ENCODE data around the gene ISYNA1. TPM values are rescaled to one million over a fixed set of nuclear protein-coding genes. Genes with fewer than 3 reads are reported as not detected.

Gene ISYNA1
- total and polyA plus RNA-seq, 2 of the 4 experiments (the other 2 are of a cell fraction), result 3.4 to 24.7 TPM

DNA sequence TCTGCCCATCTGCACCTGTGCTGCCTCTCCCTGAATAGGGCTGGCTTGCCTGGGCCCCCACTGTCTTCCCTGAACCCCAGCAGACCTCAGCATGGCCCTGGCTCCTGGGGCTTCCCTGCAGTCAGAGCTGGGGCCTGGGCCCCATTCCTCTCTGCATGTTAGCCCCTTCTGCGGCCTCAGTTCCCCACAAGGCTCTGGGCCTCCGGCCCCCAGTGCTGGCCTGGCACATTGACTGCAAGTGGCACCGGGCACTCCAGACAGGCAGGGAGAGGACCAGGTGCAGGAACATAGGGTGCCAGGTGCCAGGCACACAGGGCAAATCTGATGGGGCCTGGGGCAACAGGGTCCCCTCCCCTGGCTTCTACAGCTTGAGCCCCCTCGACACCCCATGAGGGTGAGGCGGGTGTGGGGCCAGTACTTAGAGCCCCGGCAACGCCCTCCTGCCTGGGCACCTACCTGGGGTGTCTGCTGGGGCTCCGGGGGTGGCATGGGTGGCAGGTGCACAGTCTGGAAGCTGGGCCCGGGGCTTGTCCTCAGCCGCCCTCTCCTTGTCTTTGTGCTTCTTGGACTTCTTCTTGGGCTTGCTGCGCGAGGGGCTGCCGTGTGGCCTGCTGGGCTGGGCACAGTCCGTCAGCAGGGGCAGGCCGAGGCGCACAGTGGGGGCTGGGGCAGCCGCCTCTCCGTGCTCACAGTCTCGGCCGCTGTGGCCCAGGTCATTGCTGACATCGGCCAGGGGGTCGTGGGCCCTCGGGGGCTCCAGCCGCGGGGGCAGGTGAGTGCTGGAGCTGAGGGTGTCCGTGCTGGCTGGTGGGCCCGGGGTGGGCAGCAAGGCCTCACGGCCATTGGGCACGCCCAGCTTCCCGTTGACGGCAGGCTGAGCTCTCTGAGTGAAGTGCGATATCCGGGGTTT lies 12.3 kb upstream of the ISYNA1 start:
- Histone ChIP-seq H2AK9ac (replicated peaks; ENCODE audit: low read depth, low read length, poor library complexity) (peak overlapping the region; percentile 91), H3K27me3 (ENCODE audit: control insufficient read depth, insufficient read depth, low read length) (no peaks in the 10 kb centered on the region), H2AFZ (replicated peaks; ENCODE audit: low read length, poor library complexity) (no peak overlapping the region), H3K27ac (ENCODE audit: insufficient read depth, low read length) (no peak overlapping the region), H4K5ac (ENCODE audit: low read depth, low read length) (no peak overlapping the region), H3K9me3 (ENCODE audit: control insufficient read depth, insufficient read depth, low read length) (no peaks in the 10 kb centered on the region), H3K4ac (ENCODE audit: low read depth, low read length) (no peak overlapping the region), H3K14ac (replicated peaks; ENCODE audit: low read depth, low read length) (no peak overlapping the region), H3K18ac (ENCODE audit: low read depth, low read length) (no peak overlapping the region), H3K4me1 (ENCODE audit: control insufficient read depth, insufficient read depth, low read length) (peaks cover 13% of the 10 kb centered on the region), H4K91ac (ENCODE audit: insufficient read depth, low read depth, low read length) (no peak overlapping the region), H3K4me2 (ENCODE audit: low read depth, low read length) (no peak overlapping the region), H4K8ac (ENCODE audit: low read depth in 2 of 2, low read length in 2 of 2) (no peak overlapping the region), H3K79me1 (ENCODE audit: low read depth in 1 of 2, low read length in 2 of 2) (peaks cover 17 to 62% of the 10 kb centered on the region in 2 experiments), H2AK5ac (ENCODE audit: low read depth, low read length) (no peak overlapping the region), H2BK5ac (ENCODE audit: low read depth, low read length, poor library complexity, severe bottlenecking) (no peak overlapping the region), H4K20me1 (ENCODE audit: insufficient read depth, low read length) (peaks cover 64% of the 10 kb centered on the region), H3K56ac (ENCODE audit: extremely low read depth, insufficient read depth, low read length) (no peak overlapping the region), H3K9me1 (ENCODE audit: insufficient read depth, low read length) (0 out of 2 replicates have a peak, but pooled peaks cover 5% of the 10 kb centered on the region), H2BK20ac (ENCODE audit: low read depth, low read length) (no peak overlapping the region), H3K9ac (ENCODE audit: low read depth, low read length) (no peak overlapping the region), H3K36me3 (ENCODE audit: control insufficient read depth, insufficient read depth, low read length) (peaks cover 53% of the 10 kb centered on the region), H3K4me3 (ENCODE audit: insufficient read depth, low read depth, low read length) (no peak overlapping the region), H2BK120ac (ENCODE audit: low read depth, low read length) (no peak overlapping the region), H2BK15ac (ENCODE audit: low read depth, low read length) (no peak overlapping the region), H3K23ac (ENCODE audit: low read depth, low read length) (no peak overlapping the region)
- DNase-seq, result no peak
- WGBS, 2 experiments (ENCODE audit: extremely low coverage in 2 of 2, insufficient read length in 1 of 2), result 90% methylated on average over 14 of the region's 33 CpGs; no CpG with 5 or more reads in 1 of the 2 experiments
- CTCF ChIA-PET, result interaction anchor here (3.5 kb wide), 1 partner anchor 13 kb away, joined by 21 read pairs; no protein-coding TSS in a partner anchor
- ATAC-seq (ENCODE audit: low read depth), result no peak
- TF ChIP-seq, protein P1, sequence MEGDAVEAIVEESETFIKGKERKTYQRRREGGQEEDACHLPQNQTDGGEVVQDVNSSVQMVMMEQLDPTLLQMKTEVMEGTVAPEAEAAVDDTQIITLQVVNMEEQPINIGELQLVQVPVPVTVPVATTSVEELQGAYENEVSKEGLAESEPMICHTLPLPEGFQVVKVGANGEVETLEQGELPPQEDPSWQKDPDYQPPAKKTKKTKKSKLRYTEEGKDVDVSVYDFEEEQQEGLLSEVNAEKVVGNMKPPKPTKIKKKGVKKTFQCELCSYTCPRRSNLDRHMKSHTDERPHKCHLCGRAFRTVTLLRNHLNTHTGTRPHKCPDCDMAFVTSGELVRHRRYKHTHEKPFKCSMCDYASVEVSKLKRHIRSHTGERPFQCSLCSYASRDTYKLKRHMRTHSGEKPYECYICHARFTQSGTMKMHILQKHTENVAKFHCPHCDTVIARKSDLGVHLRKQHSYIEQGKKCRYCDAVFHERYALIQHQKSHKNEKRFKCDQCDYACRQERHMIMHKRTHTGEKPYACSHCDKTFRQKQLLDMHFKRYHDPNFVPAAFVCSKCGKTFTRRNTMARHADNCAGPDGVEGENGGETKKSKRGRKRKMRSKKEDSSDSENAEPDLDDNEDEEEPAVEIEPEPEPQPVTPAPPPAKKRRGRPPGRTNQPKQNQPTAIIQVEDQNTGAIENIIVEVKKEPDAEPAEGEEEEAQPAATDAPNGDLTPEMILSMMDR (conservative IDR thresholded peaks at IDR 0.05; ENCODE audit: low read depth, low read length), result no peak
- TF ChIP-seq SMC3 (IDR thresholded peaks at IDR 0.05; ENCODE audit: low read depth, low read length), result no peak
- TF ChIP-seq CEBPB (IDR thresholded peaks at IDR 0.05; ENCODE audit: low read depth, low read length), result no peak
- no peak for TF ChIP-seq MAFK (IDR thresholded peaks at IDR 0.05; ENCODE audit: low read depth, low read length)
- no peak for TF ChIP-seq CHD1 (IDR thresholded peaks at IDR 0.05; ENCODE audit: low read depth, low read length)
- TF ChIP-seq, protein P2, sequence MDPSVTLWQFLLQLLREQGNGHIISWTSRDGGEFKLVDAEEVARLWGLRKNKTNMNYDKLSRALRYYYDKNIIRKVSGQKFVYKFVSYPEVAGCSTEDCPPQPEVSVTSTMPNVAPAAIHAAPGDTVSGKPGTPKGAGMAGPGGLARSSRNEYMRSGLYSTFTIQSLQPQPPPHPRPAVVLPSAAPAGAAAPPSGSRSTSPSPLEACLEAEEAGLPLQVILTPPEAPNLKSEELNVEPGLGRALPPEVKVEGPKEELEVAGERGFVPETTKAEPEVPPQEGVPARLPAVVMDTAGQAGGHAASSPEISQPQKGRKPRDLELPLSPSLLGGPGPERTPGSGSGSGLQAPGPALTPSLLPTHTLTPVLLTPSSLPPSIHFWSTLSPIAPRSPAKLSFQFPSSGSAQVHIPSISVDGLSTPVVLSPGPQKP (IDR thresholded peaks at IDR 0.05; ENCODE audit: borderline replicate concordance, low read depth, low read length), result no peak
- in situ Hi-C loops (cut with MboI; ENCODE audit: low sequenced_read_pairs) (loop anchor here (5.0 to 10.0 kb wide), 2 partner anchors 125 to 402 kb away; partner anchors contain the start of gene UBA52), intact Hi-C loops (cut with micrococcal nuclease) (loop anchor here (5.0 to 10.0 kb wide), 2 partner anchors 107 to 225 kb away; partner anchors contain the start of gene KXD1), dilution Hi-C loops (cut with HindIII; ENCODE audit: low sequenced_read_pairs, unreplicated experiment) (no loop called here)
- POLR2A ChIA-PET (ENCODE audit: unreplicated experiment), result no interaction called here
- no TSS peak for BruUV-seq (replicated peaks)
